Neural cell (in vitro differentiated cells): ENCODE data around the gene SLC36A1.

Experiments
- CTCF ChIP-seq: fragments of 450-650 bp; IDR thresholded peaks from 2 replicates; pipeline ENCODE4 v1.5.1; 2014; ENCODE audit warnings: antibody characterized with exemption, mild to moderate bottlenecking, moderate library complexity; ENCODE audit not compliant: poor library complexity, severe bottlenecking
- EP300 ChIP-seq: fragments of 450-650 bp; conservative IDR thresholded peaks from 2 replicates; pipeline ENCODE4 v1.6.1; 2014; ENCODE audit warnings: antibody characterized with exemption, mild to moderate bottlenecking, moderate library complexity; ENCODE audit not compliant: poor library complexity, severe bottlenecking
- EZH2 ChIP-seq: fragments of 200-600, 300-800 bp; shearing (Covaris generic), sonication (generic); IDR thresholded peaks from 2 replicates; pipeline ENCODE4 v1.6.1; 2014; ENCODE audit warnings: antibody characterized with exemption, low read length, borderline replicate concordance, mild to moderate bottlenecking; ENCODE audit not compliant: insufficient read depth, poor library complexity, severe bottlenecking
- MXI1 ChIP-seq: fragments of 450-650 bp; conservative IDR thresholded peaks from 2 replicates; pipeline ENCODE4 v1.6.1; 2014; ENCODE audit warnings: antibody characterized with exemption, mild to moderate bottlenecking; ENCODE audit not compliant: poor library complexity, severe bottlenecking
- REST ChIP-seq: IDR thresholded peaks from 2 replicates; pipeline ENCODE4 v1.6.1; 2012; ENCODE audit warnings: borderline replicate concordance
- TAF1 ChIP-seq: IDR thresholded peaks from 2 replicates; pipeline ENCODE4 v1.6.1; 2012; ENCODE audit warnings: low read depth

- TF ChIP-seq CTCF: no peak
- no peak for TF ChIP-seq MXI1
- TF ChIP-seq EZH2: no peak
- no peak for TF ChIP-seq REST
- no peak for TF ChIP-seq EP300
- no peak for TF ChIP-seq TAF1
Observed at GRCh38 chr5:151490627-151491026, 43.2 kb downstream of the SLC36A1 start.
